HG03439 (cell line): Measurements from ENCODE around the gene ARL4D.
"Not testable (repeated sequence)": the region's sequence is repeated elsewhere in the genome, so short reads cannot be mapped to it uniquely, and the experiment has no call there.

Experiments
- ATAC-seq: cut with Tn5 transposase; IDR thresholded peaks from one replicate; pipeline ENCODE4 v1.9.1; 2021; ENCODE audit warnings: mild to moderate bottlenecking, moderate library complexity; ENCODE audit not compliant: unreplicated experiment

ARL4D gene

DNA sequence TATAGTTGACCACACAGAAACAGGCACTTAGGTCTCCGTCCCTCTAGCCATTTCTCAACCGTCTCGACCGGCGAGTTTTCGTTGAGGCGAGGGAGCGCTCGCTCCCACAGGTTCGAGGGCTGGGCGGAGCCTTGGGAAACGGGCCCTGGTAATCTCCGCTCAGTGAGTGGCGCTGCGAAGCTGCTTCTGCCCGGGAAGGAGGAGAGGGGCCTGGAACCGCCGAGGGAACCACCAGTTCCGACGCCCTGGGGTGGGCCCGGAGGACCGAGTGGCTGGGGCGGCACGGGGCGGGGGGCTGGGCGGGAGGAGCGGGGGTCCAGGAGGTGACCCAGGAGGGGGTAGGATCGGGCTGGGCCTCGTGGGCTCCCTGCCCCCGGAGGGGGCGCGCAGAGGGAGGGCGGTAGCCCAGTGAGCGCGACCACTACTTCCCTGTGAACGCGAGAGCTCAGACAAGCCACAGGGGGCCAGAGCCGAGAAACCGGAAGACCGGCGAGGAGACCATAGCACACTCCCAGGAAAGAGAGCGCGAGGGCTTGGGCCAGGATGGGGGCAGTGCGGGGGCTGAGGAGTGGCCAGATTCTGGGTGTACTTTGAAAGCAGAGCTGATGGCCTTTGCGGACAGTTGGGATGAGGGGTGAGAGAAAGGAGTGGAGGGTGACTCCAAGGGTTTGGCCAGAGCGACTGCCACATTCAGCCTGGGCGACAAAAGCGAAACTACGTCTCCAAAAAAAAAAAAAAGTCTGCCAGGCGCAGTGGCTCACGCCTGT, 29.9 kb upstream of the ARL4D start:
- ATAC-seq: no peak

DNA sequence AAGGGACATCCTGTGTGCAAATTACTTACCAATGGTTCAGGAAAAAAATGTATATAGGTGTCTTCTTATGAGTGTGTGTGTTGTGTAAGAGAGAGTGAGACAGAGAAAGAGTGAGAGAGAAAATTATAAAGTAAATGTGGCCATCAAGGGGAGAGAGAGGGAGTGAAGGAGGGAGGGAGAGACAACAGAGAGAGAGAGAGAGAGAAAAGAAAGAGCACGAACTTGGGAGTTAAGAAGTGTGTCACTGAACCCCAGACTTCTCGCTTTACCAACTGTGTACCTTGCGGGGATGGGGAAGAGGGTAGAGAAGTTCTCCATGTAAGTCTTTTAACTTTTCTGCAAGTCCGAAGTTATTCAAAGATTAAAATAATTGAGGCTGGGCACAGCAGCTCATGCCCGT, 28.8 kb upstream of the ARL4D start:
- no peak for ATAC-seq

GRCh38 chr17:43371227-43371821, 27.5 kb upstream of the ARL4D start:
- no peak for ATAC-seq

DNA sequence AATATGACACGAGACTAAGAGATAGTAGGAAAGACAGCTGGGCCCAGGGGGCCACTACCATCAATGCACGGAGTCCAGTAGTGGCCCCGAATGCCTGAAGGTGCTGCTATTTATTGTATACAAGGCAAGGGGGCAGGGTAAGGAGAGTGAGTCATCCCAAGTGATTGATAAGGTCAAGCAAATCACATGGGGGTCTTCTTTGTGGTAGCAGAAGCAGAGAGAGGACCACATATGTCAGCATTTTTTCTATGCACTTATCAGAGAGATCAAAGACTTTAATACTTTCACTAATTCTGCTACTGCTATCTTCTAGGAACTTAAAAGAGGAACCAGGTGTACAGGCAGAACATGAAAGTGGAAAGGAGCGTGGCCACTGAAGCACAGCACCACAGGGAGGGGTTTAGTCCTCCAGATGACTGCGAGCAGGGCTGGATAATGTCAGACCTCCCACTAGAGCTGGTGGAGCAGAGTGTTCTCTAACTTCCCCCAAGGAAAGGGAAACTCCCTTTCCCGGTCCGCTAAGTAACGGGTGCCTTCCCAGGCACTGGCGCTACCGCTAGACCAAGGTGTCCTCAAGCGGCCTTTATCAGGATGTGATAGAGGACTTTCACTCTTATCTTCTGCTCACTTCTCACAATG, 26.4 kb upstream of the ARL4D start:
- ATAC-seq: no peak

DNA sequence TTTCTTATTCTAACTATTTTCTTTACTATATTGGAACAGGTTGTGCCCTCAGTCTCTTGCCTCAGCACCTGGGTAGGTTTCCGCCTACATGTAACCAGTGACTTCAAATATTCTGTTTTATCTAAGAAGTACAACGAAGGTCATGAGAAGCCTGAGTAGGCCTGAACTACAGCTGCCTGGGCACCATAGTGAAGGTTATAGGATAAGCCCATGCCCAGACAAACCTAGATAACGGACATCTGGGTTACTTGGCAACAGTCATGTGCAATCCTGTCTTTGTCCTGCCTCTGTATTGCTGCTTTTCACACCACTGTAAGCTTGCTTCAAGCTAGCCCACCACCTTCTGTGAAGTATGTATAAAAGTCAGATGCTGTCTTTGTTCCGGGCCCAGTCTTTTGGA, 25.4 kb upstream of the ARL4D start:
- ATAC-seq: no peak

GRCh38 chr17:43375915-43376314, 22.9 kb upstream of the ARL4D start:
- not testable (repeated sequence) for ATAC-seq

GRCh38 chr17:43377056-43377810, 21.6 kb upstream of the ARL4D start:
- no peak for ATAC-seq

DNA sequence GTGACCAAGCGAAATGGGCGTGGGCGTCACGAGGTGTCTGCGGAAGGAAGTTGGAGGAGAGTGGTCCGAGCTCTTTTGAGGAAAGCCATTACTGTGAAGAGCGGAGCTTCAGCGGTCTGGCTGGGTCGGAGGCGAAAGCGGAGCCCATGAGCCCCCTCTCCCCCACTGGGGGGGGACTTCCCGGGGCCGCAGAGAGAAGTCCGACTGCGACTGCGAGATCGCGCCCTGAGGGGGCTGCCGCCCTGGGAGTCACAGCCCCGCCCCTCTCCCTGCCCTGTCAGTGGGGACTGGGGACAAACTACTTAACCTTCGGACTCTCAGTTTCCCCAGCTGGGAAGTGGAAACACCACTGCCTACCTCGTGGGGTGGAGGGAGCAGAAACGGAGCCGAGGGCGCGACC, 20.0 kb upstream of the ARL4D start:
- ATAC-seq: no peak

DNA sequence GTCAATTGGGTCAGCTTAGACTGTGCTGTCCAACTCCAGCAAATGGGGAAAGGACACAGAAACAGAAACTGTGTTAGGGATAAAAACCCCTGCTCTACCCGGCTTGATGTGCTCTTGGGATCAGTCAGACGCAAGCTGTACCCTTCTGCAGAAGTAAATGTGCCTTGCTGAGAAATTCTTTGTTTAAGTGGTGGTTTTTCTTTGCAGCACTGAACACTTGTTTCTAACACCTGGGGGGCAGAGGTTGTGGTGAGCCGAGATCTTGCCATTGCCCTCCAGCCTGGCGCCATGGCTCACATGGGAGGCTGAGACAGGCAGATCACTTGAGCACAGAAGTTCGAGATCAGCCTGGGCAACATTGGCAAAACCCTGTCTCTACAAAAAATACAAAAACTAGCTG, 18.5 kb upstream of the ARL4D start:
- ATAC-seq: no peak

DNA sequence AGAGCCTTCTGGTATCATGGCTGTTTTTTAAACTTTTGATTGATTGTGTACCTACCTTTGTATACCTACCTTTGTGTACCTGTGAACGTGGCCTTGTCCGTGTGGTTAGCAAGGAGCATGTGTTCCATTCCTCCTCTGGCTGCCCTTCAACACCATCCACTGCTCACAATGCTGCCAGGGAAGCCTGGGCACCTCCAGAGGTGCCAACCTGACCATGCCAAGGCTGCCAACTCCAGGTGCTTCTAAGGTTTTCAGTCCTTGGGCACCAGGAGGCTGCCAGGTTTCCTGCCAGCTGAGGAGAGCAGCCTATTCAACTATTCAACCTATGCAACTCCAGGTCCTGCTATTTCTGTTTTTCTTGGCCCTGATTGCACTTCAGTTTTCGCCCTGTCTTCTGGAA, 17.6 kb upstream of the ARL4D start:
- ATAC-seq: no peak

- no peak for ATAC-seq
Observed at GRCh38 chr17:43381621-43382020, 17.2 kb upstream of the ARL4D start.

GRCh38 chr17:43382776-43383175, 16.0 kb upstream of the ARL4D start:
- no peak for ATAC-seq

DNA sequence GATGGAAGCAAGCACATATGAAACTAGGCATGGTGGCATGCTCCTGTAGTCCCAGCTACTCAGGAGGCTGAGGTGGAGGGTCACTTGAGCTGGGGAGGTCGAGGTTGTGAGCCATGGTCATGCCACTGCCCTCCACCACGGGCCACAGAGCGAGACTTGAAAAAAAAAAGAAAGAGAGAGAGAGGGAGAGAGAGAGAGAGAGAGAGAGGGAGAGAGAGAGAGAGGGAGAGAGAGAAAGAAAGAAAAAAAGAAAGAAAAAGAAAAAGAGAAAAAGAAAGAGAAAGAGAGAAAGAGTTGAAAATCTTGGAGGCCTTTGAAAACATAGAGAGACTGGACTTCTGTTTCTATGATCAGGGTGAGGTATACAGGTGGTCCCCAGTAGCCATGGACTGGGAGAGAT, 15.4 kb upstream of the ARL4D start:
- no peak for ATAC-seq

DNA sequence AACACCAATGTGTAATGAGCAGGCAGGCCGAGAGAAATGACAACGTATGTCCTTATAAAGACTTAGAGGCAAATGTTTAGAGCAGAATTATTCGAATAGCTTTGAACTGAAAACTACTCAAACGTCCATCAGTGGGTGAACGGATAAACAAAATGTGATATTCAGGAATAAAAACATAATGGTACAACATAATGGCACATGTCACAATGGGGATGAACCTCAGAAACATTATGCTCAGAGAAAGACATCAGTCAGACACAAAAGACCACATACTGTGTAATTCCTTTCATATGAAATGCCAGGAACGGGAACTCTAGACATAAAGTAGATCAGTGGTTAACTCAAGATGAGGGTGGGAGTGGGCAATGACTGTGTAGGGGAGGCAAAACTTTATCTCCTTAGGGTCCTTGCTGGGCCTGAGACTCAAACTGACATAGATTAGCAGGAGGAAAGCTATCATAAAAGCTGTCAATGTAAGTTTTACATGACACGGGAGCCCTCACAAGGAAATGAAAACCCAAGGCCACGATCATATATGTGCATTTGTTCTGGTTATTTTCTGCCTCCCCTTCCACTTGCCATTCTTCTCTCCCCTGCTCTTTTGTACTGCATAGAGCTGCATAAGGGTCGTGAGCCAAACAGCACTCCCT, 14.8 kb upstream of the ARL4D start:
- no peak for ATAC-seq

- ATAC-seq: no peak
Observed at GRCh38 chr17:43384476-43384862, 14.3 kb upstream of the ARL4D start.

DNA sequence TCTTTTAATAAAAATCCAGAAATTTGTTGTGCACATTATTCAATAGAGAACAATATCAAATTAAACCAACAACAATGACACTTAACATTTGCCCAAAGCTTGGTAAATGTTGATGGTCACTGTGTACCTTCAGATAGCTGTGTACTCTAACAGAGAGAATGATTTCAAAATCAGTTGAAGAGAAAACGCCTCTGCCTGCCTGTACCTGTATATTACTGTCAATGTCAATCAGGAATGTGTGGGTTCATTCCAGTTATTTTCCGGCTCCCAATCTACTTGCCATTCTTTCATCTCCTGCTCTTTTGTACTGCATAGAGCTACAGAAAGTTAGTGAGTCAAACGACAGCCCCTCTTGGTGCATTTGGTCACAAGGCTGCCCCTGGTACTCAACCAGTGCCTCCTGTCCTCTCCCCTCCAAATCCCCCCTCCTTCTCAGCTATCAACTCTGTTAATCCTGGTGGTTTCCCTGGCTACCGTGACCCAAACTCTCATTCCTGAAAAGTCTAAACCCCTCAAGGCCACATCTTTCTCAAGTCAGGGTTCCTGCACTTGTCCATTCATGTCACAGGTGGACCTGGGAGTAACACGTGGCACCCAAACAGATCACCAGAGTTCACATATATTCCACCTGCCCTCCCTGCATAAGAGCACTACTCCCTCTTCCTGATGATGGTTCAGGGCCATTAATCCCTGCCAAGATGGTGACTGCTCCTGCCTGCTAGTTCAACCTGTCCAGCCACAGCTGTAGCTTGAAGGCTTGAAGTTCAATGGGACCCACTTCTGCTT, 13.6 kb upstream of the ARL4D start:
- no peak for ATAC-seq

GRCh38 chr17:43388359-43389045, 10.3 kb upstream of the ARL4D start:
- peak; percentile 71 for ATAC-seq

DNA sequence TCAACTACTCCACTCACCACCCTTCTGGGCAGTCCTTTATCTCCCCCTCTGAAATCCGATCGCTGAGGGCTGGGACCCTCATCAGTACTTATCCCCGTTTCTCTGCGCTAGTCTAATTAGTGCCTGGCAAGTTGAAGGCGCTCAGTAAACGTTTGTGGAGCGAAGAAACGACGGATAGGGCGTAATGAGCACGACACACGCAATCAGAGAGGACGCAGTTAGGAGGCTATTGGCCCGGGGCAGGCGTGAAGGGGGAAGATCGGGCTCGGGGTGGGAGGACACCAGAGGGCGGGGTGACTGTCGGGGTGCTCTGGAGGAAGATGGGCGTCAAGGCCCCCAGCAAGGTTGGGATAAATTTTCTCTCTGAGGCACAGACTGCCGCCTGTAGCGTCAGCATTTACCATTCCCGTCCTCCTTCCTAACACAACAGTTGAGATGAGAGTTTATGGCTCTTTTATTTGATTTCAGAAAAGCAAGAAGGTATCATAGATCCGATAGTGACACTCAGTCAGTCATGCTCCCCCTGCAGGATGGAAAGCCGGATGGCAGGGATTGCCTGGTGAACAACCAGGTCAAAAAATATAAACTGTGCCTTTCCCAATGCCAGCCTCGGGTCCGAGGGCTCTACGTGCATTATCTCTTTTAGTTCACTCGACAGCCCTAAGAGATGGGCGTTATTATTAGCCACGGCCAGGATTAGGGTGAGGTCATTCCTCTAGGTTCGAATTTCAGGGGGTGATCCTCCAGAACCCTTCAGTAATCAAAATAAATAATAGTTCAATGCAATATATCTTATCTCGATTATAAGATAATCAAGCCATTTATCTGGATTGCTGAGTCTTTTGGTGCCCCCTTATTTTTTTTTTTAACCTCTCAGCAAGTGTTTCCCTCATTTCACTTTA, 9.5 kb upstream of the ARL4D start:
- ATAC-seq: peak; percentile 43

DNA sequence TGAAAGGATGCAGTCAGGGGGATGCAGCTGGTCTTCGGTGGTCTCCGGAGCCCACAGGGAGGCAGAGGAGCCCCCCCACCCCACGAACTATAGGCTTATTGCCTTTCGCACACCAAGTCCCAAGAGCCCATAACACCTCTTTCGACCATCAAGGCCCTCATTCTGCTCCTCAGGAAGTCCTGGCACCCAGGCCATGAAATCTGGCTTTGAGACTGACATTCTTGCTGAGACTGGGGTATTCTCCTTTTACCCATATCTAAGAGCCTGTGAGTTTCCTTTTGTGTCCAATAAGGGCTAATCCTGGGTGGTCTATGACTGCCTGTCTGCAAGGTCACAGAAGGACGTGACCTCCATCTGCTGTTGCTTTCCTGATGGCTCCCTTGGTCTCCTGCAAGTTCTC, 6.4 kb upstream of the ARL4D start:
- ATAC-seq: no peak
